PC-9 (cell line): ENCODE measurements around the gene CDC42.

ENCODE experiments used
- CTCF ChIP-seq: fragments of 200-600 bp; sonication (generic); conservative IDR thresholded peaks from 2 replicates; pipeline ENCODE4 v1.6.1; 2017; ENCODE audit warnings: mixed run types, antibody characterized with exemption, mild to moderate bottlenecking, moderate library complexity
- EZH2 ChIP-seq: fragments of 200-600 bp; sonication (generic); IDR thresholded peaks from 2 replicates; pipeline ENCODE4 v1.8.0; 2017; ENCODE audit warnings: antibody characterized with exemption, low read depth

GRCh38 chr1:22077728-22078127 lies 25.2 kb downstream of the CDC42 start:
- no peak for TF ChIP-seq CTCF
- no peak for TF ChIP-seq EZH2
